Epithelial cell of esophagus (primary cell): ENCODE data around the gene SLCO2B1.

Experiments
- DNase-seq: peaks from one replicate; pipeline ENCODE4 v3.0.0; 2010; ENCODE audit warnings: low read depth
- H3K4me3 ChIP-seq: 2 replicates; pipeline ENCODE4 v1.5.1; 2011; ENCODE audit warnings: mild to moderate bottlenecking, low read length, control low read depth
- CTCF ChIP-seq: IDR thresholded peaks from 2 replicates; pipeline ENCODE4 v1.5.1; 2011; ENCODE audit warnings: low read depth, mild to moderate bottlenecking, low read length, control low read depth, inconsistent platforms; ENCODE audit not compliant: insufficient read depth; ENCODE audit errors: missing control alignments

Gene SLCO2B1

GRCh38 chr11:75186999-75187398 lies 36.1 kb downstream of the SLCO2B1 start:
- no peak for DNase-seq
- no peak for TF ChIP-seq CTCF
- no peak overlapping the region for H3K4me3 ChIP-seq

GRCh38 chr11:75188671-75189070 lies 37.8 kb downstream of the SLCO2B1 start:
- no peak overlapping the region for H3K4me3 ChIP-seq
- no peak for TF ChIP-seq CTCF
- DNase-seq = no peak

GRCh38 chr11:75189108-75189507 lies 38.2 kb downstream of the SLCO2B1 start:
- no peak for DNase-seq
- no peak for TF ChIP-seq CTCF
- no peak overlapping the region for H3K4me3 ChIP-seq

DNA sequence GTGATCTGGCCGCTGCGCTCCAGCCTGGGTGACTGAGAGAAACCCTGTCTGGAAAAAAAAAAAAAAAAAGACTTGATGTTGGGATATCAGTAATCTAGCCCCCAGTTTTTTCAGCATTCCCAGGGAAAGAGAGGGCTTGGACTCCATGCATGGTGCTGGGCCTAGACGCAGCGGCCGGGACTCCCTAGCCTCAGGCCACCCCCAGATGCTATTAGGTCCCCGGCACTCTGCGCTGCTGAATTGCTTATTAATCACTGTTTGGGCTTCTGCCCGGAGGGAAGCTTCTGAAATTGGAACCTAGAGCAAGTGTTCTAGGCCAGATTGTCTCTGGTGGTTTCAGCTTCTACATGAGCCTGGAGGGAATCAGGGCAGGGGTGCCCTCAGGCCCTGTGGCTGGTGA lies 39.0 kb downstream of the SLCO2B1 start:
- DNase-seq = no peak
- no peak overlapping the region for H3K4me3 ChIP-seq
- TF ChIP-seq CTCF = no peak

GRCh38 chr11:75190652-75191329 lies 39.9 kb downstream of the SLCO2B1 start:
- no peak overlapping the region for H3K4me3 ChIP-seq
- DNase-seq = no peak
- TF ChIP-seq CTCF = no peak

GRCh38 chr11:75191330-75191717 lies 40.4 kb downstream of the SLCO2B1 start:
- DNase-seq = no peak
- no peak for TF ChIP-seq CTCF

GRCh38 chr11:75193271-75193670 lies 42.4 kb downstream of the SLCO2B1 start:
- DNase-seq = no peak
- TF ChIP-seq CTCF = no peak
- H3K4me3 ChIP-seq = no peak overlapping the region

More at GRCh38 chr11:75191330-75191717, 40.4 kb downstream of the SLCO2B1 start:
- H3K4me3 ChIP-seq = no peak overlapping the region
